Upper lobe of right lung (tissue), 1 donor: ENCODE results near the gene NKX1-2. TPM values are rescaled to one million over a fixed set of nuclear protein-coding genes. Genes with fewer than 3 reads are reported as not detected.

Source experiments
- ATAC-seq: fragments of 200-7000 bp; cut with Tn5 transposase; one replicate; pipeline ENCODE4 v1.9.1; 2020; ENCODE audit warnings: mild to moderate bottlenecking, moderate library complexity
- DNase-seq: peaks from one replicate; pipeline ENCODE4 v3.0.0-alpha.2; 2020
- H3K27ac ChIP-seq: fragments of 200-600 bp; one replicate; pipeline ENCODE4 v1.8.0; 2022
- H3K27me3 ChIP-seq: fragments of 200-600 bp; one replicate; pipeline ENCODE4 v1.8.0; 2022; ENCODE audit warnings: mild to moderate bottlenecking
- H3K36me3 ChIP-seq: fragments of 200-600 bp; one replicate; pipeline ENCODE4 v1.8.0; 2022
- H3K4me1 ChIP-seq: fragments of 200-600 bp; one replicate; pipeline ENCODE4 v1.8.0; 2022
- H3K4me3 ChIP-seq: fragments of 200-600 bp; one replicate; pipeline ENCODE4 v1.8.0; 2022; ENCODE audit warnings: mild to moderate bottlenecking
- H3K9me3 ChIP-seq: fragments of 200-600 bp; one replicate; pipeline ENCODE4 v1.8.0; 2022
- intact Hi-C: fragments of 100-400 bp; cut with DNase I; formaldehyde crosslinking; loops from one replicate; pipeline ENCODE4 v1.11.0; 2022
- total RNA-seq: library from RNA; stranded (reverse); fragmentation: NEBNext Ultra II Directional; extraction: Animal tissue kit (Norgen Biotek cat#: 25700); gene quantifications from one replicate; pipeline ENCODE4 v1.2.1, GENCODE V29; 2021
- TF ChIP-seq, protein P1 (sequence below): fragments of 200-600 bp; IDR thresholded peaks from one replicate; pipeline ENCODE4 v1.8.0; 2022; ENCODE audit warnings: antibody characterized with exemption
- donor health status: DM: no; HTN: yes; CAD: no; lungs with severe emphysema.

The NKX1-2 gene
- total RNA-seq, 1 donor from 2014 or later = not detected

DNA sequence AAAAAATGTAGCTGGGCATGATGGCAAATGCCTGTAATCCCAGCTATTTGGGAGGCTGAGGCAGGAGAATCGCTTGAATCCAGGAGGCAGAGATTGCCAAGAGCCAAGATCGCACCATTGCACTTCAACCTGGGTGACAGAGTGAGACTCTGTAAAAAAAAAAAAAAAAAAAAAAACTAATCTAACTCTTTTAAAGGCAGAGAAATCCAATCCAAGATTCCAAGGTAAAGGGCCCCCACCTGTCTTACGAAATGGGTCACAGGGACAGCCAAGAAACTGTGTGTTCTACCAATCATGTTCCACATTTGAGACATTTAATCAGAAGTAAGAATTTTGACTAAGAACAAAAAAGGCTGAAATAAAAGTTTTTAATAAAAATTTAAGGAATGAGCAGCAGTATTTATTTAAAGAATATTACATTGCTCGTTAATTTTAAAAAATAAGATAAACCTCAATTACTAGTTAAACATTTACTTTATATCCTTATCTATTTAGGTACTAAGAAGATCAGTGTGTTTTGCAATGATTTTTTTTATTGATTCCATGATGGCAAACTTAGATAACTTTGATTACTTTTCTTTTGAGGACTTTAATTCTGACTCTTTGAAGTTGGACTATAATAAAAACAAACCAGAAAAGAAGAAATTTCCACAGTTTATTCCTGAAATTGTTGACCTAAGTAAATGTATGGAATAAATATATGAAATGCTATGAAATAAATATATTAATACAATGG, 24.4 kb downstream of the NKX1-2 start:
- DNase-seq (no peak), ATAC-seq (no peak)
- Histone ChIP-seq H3K4me1 (no peaks in the 10 kb centered on the region), H3K36me3 (no peaks in the 10 kb centered on the region), H3K9me3 (no peaks in the 10 kb centered on the region), H3K27me3 (no peaks in the 10 kb centered on the region), H3K4me3 (no peak overlapping the region), H3K27ac (no peak overlapping the region)
- TF ChIP-seq, protein P1, sequence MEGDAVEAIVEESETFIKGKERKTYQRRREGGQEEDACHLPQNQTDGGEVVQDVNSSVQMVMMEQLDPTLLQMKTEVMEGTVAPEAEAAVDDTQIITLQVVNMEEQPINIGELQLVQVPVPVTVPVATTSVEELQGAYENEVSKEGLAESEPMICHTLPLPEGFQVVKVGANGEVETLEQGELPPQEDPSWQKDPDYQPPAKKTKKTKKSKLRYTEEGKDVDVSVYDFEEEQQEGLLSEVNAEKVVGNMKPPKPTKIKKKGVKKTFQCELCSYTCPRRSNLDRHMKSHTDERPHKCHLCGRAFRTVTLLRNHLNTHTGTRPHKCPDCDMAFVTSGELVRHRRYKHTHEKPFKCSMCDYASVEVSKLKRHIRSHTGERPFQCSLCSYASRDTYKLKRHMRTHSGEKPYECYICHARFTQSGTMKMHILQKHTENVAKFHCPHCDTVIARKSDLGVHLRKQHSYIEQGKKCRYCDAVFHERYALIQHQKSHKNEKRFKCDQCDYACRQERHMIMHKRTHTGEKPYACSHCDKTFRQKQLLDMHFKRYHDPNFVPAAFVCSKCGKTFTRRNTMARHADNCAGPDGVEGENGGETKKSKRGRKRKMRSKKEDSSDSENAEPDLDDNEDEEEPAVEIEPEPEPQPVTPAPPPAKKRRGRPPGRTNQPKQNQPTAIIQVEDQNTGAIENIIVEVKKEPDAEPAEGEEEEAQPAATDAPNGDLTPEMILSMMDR = no peak
- intact Hi-C loops = no loop called here

DNA sequence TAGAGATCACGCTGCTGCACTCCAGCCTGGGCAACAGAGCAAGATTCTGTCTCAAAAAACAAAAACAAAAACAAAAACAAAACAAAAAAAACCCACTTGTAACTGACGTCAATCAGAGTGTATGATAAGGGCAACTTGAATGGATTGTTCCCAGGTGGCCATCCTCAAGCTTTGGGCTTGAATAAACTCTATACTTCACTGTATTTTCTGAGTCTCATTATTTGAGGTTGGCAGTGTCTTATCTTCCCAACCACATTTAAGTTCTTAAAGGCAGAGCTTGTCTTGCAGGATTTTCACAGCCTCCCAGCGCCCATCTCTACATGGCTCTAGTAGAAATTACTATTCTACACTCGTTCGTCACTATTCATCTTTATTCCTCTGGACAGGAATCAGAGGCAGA, 26.0 kb downstream of the NKX1-2 start:
- H3K27ac ChIP-seq = no peak overlapping the region
- ATAC-seq = no peak
- H3K27me3 ChIP-seq = no peaks in the 10 kb centered on the region
- no peaks in the 10 kb centered on the region for H3K9me3 ChIP-seq
- intact Hi-C loops = no loop called here
- DNase-seq = no peak
- H3K4me3 ChIP-seq = no peak overlapping the region
- H3K36me3 ChIP-seq = no peaks in the 10 kb centered on the region
- TF ChIP-seq, protein P1 = no peak
- H3K4me1 ChIP-seq = no peaks in the 10 kb centered on the region

DNA sequence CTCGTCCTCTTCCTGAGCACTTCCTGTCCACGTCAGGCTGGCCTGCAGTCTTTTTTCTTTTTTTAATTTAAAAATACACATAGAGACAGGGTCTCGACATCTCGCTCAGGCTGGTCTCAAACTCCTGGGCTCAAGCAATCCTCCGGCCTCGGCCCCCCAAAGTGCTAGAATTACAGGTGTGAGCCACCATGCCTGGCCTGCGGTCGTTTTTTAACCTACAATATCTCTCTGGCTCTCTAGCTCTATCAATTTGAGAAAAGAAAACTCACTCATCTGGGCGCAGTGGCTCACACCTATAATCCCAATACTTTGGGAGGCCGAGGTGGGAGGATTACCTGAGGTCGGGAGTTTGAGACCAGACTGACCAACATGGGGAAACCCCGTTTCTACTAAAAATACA, 27.1 kb downstream of the NKX1-2 start:
- DNase-seq (no peak), ATAC-seq (no peak)
- Histone ChIP-seq H3K27ac (no peak overlapping the region), H3K9me3 (no peaks in the 10 kb centered on the region), H3K27me3 (no peaks in the 10 kb centered on the region), H3K4me3 (no peak overlapping the region), H3K36me3 (no peaks in the 10 kb centered on the region), H3K4me1 (peaks cover 3% of the 10 kb centered on the region)
- intact Hi-C loops = no loop called here
- TF ChIP-seq, protein P1 = no peak

DNA sequence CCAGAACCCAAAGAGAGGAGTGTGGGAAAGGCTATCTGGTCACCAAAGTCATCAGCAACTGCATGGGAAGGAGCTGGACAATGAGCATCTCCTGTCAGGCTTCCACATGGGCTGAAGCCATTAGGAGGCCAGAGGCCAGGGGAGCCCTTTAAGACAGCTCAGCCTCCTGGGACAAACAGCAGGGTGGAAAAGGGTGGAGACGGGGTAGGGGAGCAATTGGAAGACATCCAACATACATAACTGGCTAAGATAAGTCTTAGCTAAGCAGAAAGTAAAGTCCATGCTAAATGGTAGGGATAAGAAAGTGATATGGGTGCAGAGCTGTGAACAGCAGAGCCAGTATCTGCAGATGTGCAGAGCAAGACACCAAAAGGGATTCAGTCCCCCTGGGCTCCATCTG, 29.6 kb downstream of the NKX1-2 start:
- Histone ChIP-seq H3K4me1 (peaks cover 13% of the 10 kb centered on the region), H3K9me3 (no peaks in the 10 kb centered on the region), H3K27me3 (no peaks in the 10 kb centered on the region), H3K36me3 (no peaks in the 10 kb centered on the region), H3K4me3 (no peak overlapping the region), H3K27ac (no peak overlapping the region)
- intact Hi-C loops = no loop called here
- ATAC-seq (no peak), DNase-seq (no peak)
- TF ChIP-seq, protein P1 = no peak

DNA sequence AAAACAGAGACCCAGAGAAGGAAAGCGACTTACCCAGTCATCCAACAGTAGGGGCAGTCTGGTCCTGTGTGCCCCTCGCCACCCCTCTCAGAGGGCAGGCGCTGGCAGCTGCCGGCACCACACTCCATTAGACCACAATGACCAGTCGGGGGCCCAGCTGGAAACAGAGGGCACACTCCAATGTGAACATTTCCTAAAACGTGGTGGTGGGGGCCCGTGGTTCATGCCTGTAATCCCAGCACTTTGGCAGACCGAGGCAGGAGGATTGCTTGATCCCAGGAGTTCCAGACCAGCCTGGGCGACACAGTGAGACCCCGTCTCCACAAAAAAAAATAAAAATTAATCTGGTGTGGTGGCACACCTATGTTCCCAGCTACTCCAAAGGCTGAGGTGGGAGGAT, 30.2 kb downstream of the NKX1-2 start:
- no peak for DNase-seq
- TF ChIP-seq, protein P1 = no peak
- no peaks in the 10 kb centered on the region for H3K27me3 ChIP-seq
- H3K9me3 ChIP-seq = no peaks in the 10 kb centered on the region
- ATAC-seq = no peak
- peaks cover 14% of the 10 kb centered on the region for H3K4me1 ChIP-seq
- H3K27ac ChIP-seq = no peak overlapping the region
- intact Hi-C loops = no loop called here
- H3K4me3 ChIP-seq = no peak overlapping the region
- H3K36me3 ChIP-seq = no peaks in the 10 kb centered on the region
